Measurements from ENCODE around the gene ABCC9. TPM values are rescaled to one million over a fixed set of nuclear protein-coding genes. Genes with fewer than 3 reads are reported as not detected.

Gene ABCC9
- total and polyA plus RNA-seq, 8 donors: 12.2 to 30.5 (median 18.2) TPM

DNA sequence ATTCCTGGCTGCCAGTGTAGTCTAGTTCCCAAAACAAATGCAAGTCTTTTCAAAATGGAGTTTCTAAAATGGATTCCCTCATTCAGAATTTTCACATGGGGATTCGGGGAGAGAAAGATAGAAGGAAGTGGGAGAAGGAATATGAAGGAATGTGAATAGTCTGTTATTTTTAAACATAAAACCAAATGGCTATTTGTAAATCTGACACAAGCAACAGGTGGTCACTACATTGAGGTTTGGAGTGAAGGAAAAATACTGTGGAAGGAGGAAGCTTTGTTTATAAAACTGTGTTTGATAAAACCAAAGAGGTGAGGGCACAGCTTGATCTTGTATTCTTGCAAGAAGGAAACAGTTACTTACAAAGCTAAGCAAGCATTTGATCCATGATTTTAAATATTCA lies 101.5 kb downstream of the ABCC9 start:
- intact Hi-C loops (cut with DNase I): no loop called here
- no peak for TF ChIP-seq CTCF (IDR thresholded peaks at IDR 0.05)
- H3K4me3 ChIP-seq: no peak overlapping the region
- H3K4me1 ChIP-seq: no peaks in the 10 kb centered on the region
- H3K27ac ChIP-seq: no peak overlapping the region
- no peaks in the 10 kb centered on the region for H3K27me3 ChIP-seq
- H3K9me3 ChIP-seq: no peaks in the 10 kb centered on the region
- DNase-seq: no peak
- no peaks in the 10 kb centered on the region for H3K36me3 ChIP-seq
- ATAC-seq: no peak

DNA sequence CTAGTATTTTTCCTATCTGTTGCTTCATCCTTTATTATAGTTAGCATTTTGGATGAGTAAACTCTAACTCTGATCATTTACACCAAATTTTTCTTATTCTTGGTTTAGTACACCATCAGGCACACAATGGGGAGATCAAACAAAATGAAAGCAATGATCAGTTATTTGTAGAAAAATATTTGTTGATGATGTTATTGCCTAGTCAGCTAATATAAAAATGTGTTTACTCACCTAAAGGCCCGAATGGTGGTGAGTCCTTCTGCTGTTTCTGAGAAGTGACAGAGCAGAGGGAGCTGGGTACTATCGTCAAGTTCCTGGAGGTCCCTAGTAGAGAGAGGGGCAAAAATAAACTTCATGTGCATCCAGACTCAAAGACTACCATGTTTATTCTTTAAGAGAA lies 103.4 kb downstream of the ABCC9 start:
- TF ChIP-seq CTCF (IDR thresholded peaks at IDR 0.05): no peak

GRCh38 chr12:21831791-21832344 lies 109.4 kb downstream of the ABCC9 start:
- TF ChIP-seq CTCF (IDR thresholded peaks at IDR 0.05): no peak
- ATAC-seq: peak; percentile 29
- no peak overlapping the region for H3K4me3 ChIP-seq
- H3K27me3 ChIP-seq: no peaks in the 10 kb centered on the region
- DNase-seq: peak in 2 of 4 donors; percentile 51 to 56
- peaks cover 9 to 11% of the 10 kb centered on the region in 2 donors for H3K4me1 ChIP-seq
- intact Hi-C loops (cut with DNase I): no loop called here
- H3K27ac ChIP-seq: peak overlapping the region in 1 of 2 donors; percentile 63
- H3K36me3 ChIP-seq: no peaks in the 10 kb centered on the region
- H3K9me3 ChIP-seq: peaks cover 0 to 2% of the 10 kb centered on the region in 2 donors

More for the DNA sequence above, 103.4 kb downstream of the ABCC9 start:
- H3K36me3 ChIP-seq: no peaks in the 10 kb centered on the region
- H3K9me3 ChIP-seq: no peaks in the 10 kb centered on the region
- no peaks in the 10 kb centered on the region for H3K27me3 ChIP-seq
- DNase-seq (no peak), ATAC-seq (no peak)
- no peaks in the 10 kb centered on the region for H3K4me1 ChIP-seq
- intact Hi-C loops (cut with DNase I): no loop called here
- no peak overlapping the region for H3K4me3 ChIP-seq
- no peak overlapping the region for H3K27ac ChIP-seq

GRCh38 chr12:21828779-21829178 lies 112.4 kb downstream of the ABCC9 start:
- peaks cover 9 to 11% of the 10 kb centered on the region in 2 donors for H3K4me1 ChIP-seq
- no peaks in the 10 kb centered on the region for H3K27me3 ChIP-seq
- intact Hi-C loops (cut with DNase I): no loop called here
- H3K27ac ChIP-seq: peak overlapping the region; percentile 37 to 54
- H3K9me3 ChIP-seq: peaks cover 0 to 2% of the 10 kb centered on the region in 2 donors
- no peaks in the 10 kb centered on the region for H3K36me3 ChIP-seq
- TF ChIP-seq CTCF (IDR thresholded peaks at IDR 0.05): no peak
- DNase-seq (peak in 2 of 4 donors; percentile 60 to 68), ATAC-seq (peak; percentile 51)
- no peak overlapping the region for H3K4me3 ChIP-seq

DNA sequence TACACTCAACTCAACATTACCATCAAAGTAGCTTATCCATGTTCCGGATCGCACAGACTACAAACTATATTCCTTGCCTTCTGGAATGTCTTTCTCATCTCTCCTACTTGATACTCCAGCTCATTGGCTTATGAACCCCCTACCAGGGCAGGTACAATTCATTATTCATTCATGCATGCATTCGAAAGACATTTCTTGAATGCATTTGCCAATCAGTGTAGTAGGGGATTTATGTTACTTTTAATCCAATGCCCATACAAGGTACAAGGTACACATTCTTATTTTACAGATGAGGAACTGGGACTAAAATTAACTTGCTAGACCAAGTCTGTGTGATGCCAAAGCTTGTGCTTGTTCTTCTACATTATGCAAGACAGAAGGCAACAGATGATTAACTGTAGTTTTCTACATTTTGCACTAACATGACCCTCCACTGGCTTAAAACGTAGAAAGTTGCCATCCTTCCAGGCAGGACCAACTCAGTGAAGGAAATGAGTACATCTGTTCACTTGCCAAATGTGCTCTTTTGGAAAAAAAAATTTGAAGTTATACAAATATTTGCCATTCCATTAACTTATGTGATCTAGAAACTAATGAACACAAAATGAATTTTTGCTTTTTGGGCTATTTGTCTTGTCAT lies 113.0 kb downstream of the ABCC9 start:
- Histone ChIP-seq H3K27ac (peak overlapping the region; percentile 37 to 54), H3K27me3 (no peaks in the 10 kb centered on the region), H3K9me3 (peaks cover 0 to 2% of the 10 kb centered on the region in 2 donors), H3K4me3 (no peak overlapping the region), H3K36me3 (no peaks in the 10 kb centered on the region), H3K4me1 (peaks cover 9 to 11% of the 10 kb centered on the region in 2 donors)
- DNase-seq: no peak
- TF ChIP-seq CTCF (IDR thresholded peaks at IDR 0.05): no peak
- intact Hi-C loops (cut with DNase I): no loop called here
- peak; percentile 21 for ATAC-seq
